IPS DF 6.9 (cell line): ENCODE measurements around the gene ORM2.

Experiments used
- DNase-seq: peaks from one replicate; pipeline ENCODE4 v3.0.0-alpha.2; 2013; ENCODE audit warnings: low read depth, low spot score
- H3K27ac ChIP-seq: one replicate; pipeline ENCODE4 v1.5.1; 2013; ENCODE audit warnings: low read length, control low read depth
- H3K27me3 ChIP-seq: 2 replicates; pipeline ENCODE4 v1.6.1; 2013; ENCODE audit warnings: mild to moderate bottlenecking, low read length; ENCODE audit not compliant: control insufficient read depth, insufficient read depth
- H3K36me3 ChIP-seq: 2 replicates; pipeline ENCODE4 v1.6.1; 2013; ENCODE audit warnings: low read length; ENCODE audit not compliant: control insufficient read depth, insufficient read depth
- H3K4me1 ChIP-seq: 2 replicates; pipeline ENCODE4 v1.6.1; 2013; ENCODE audit warnings: low read length; ENCODE audit not compliant: control insufficient read depth, insufficient read depth
- H3K4me3 ChIP-seq: 2 replicates; pipeline ENCODE4 v1.5.1; 2013; ENCODE audit warnings: mild to moderate bottlenecking, low read length
- H3K9me3 ChIP-seq: 2 replicates; pipeline ENCODE4 v1.6.1; 2013; ENCODE audit warnings: low read length, inconsistent platforms; ENCODE audit not compliant: control insufficient read depth, insufficient read depth
- WGBS: extraction: QIAGEN DNeasy Blood & Tissue Kit; methylation state at CpG from one replicate; pipeline ENCODE4 v1.1.7; 2013; ENCODE audit warnings: mixed read lengths, missing lambda C conversion rate; ENCODE audit not compliant: insufficient read length, insufficient coverage; 5-methylcytosine and 5-hydroxymethylcytosine counted together

ORM2 gene

GRCh38 chr9:114371343-114371944, 41.8 kb downstream of the ORM2 start:
- Histone ChIP-seq H3K36me3 (peaks cover 6% of the 10 kb centered on the region; the same call in 1 of the 2 replicates), H3K27me3 (no peaks in the 10 kb centered on the region), H3K27ac (no peak overlapping the region), H3K4me1 (peaks cover 14% of the 10 kb centered on the region), H3K4me3 (no peak overlapping the region), H3K9me3 (no peaks in the 10 kb centered on the region)
- no CpG with 5 or more reads among the region's 7 CpGs for WGBS
- DNase-seq, result no peak

- peaks cover 9% of the 10 kb centered on the region; the same call in 1 of the 2 replicates for H3K36me3 ChIP-seq
- no peak overlapping the region for H3K4me3 ChIP-seq
These were observed 42.6 kb downstream of the ORM2 start for GRCh38 chr9:114371973-114372917.

GRCh38 chr9:114372921-114373448, 43.3 kb downstream of the ORM2 start:
- H3K4me1 ChIP-seq, result peaks cover 14% of the 10 kb centered on the region
- H3K27me3 ChIP-seq, result no peaks in the 10 kb centered on the region
- no CpG with 5 or more reads among the region's 9 CpGs for WGBS
- no peaks in the 10 kb centered on the region for H3K9me3 ChIP-seq
- H3K27ac ChIP-seq, result no peak overlapping the region
- H3K36me3 ChIP-seq, result 0 out of 2 replicates have a peak, but pooled peaks cover 7% of the 10 kb centered on the region
- H3K4me3 ChIP-seq, result no peak overlapping the region
- DNase-seq, result no peak

More at GRCh38 chr9:114371973-114372917, 42.6 kb downstream of the ORM2 start:
- no peaks in the 10 kb centered on the region for H3K27me3 ChIP-seq
- H3K27ac ChIP-seq, result no peak overlapping the region
- no peaks in the 10 kb centered on the region for H3K9me3 ChIP-seq
- no CpG with 5 or more reads among the region's 14 CpGs for WGBS
- peaks cover 14% of the 10 kb centered on the region for H3K4me1 ChIP-seq
- no peak for DNase-seq

GRCh38 chr9:114373960-114374730, 44.5 kb downstream of the ORM2 start:
- H3K4me1 ChIP-seq, result peaks cover 14% of the 10 kb centered on the region
- no peaks in the 10 kb centered on the region for H3K9me3 ChIP-seq
- H3K27me3 ChIP-seq, result no peaks in the 10 kb centered on the region
- no peak for DNase-seq
- no CpG with 5 or more reads among the region's 16 CpGs for WGBS
- H3K27ac ChIP-seq, result no peak overlapping the region
- H3K36me3 ChIP-seq, result 0 out of 2 replicates have a peak, but pooled peaks cover 5% of the 10 kb centered on the region
- no peak overlapping the region for H3K4me3 ChIP-seq

- DNase-seq, result no peak
- no peak overlapping the region for H3K4me3 ChIP-seq
- 0 out of 2 replicates have a peak, but pooled peaks cover 5% of the 10 kb centered on the region for H3K36me3 ChIP-seq
- H3K4me1 ChIP-seq, result peaks cover 8% of the 10 kb centered on the region
- no peaks in the 10 kb centered on the region for H3K27me3 ChIP-seq
- WGBS, result no CpG with 5 or more reads among the region's 9 CpGs
- H3K27ac ChIP-seq, result no peak overlapping the region
- H3K9me3 ChIP-seq, result no peaks in the 10 kb centered on the region
These were observed 45.3 kb downstream of the ORM2 start for GRCh38 chr9:114374936-114375335.

- 0 out of 2 replicates have a peak, but pooled peaks cover 5% of the 10 kb centered on the region for H3K36me3 ChIP-seq
- H3K27ac ChIP-seq, result no peak overlapping the region
These were observed 45.9 kb downstream of the ORM2 start for GRCh38 chr9:114375386-114376175.

GRCh38 chr9:114376586-114377445, 47.1 kb downstream of the ORM2 start:
- no CpG with 5 or more reads among the region's 19 CpGs for WGBS

More at GRCh38 chr9:114375386-114376175, 45.9 kb downstream of the ORM2 start:
- Histone ChIP-seq H3K4me1 (peaks cover 8% of the 10 kb centered on the region; the same call in 1 of the 2 replicates), H3K27me3 (no peaks in the 10 kb centered on the region), H3K9me3 (no peaks in the 10 kb centered on the region), H3K4me3 (no peak overlapping the region)
- no CpG with 5 or more reads among the region's 9 CpGs for WGBS
- DNase-seq, result no peak

GRCh38 chr9:114378016-114378415, 48.3 kb downstream of the ORM2 start:
- WGBS, result no CpG with 5 or more reads among the region's 8 CpGs
- H3K4me3 ChIP-seq, result no peak overlapping the region
- no peak overlapping the region for H3K27ac ChIP-seq
- H3K27me3 ChIP-seq, result no peaks in the 10 kb centered on the region
- 0 out of 2 replicates have a peak, but pooled peaks cover 5% of the 10 kb centered on the region for H3K36me3 ChIP-seq
- no peaks in the 10 kb centered on the region for H3K9me3 ChIP-seq
- no peak for DNase-seq
- peaks cover 2% of the 10 kb centered on the region for H3K4me1 ChIP-seq

More at GRCh38 chr9:114376586-114377445, 47.1 kb downstream of the ORM2 start:
- 0 out of 2 replicates have a peak, but pooled peaks cover 5% of the 10 kb centered on the region for H3K36me3 ChIP-seq
- no peak overlapping the region for H3K4me3 ChIP-seq
- H3K9me3 ChIP-seq, result no peaks in the 10 kb centered on the region
- DNase-seq, result no peak
- H3K4me1 ChIP-seq, result peaks cover 4% of the 10 kb centered on the region
- H3K27me3 ChIP-seq, result no peaks in the 10 kb centered on the region
- H3K27ac ChIP-seq, result no peak overlapping the region

GRCh38 chr9:114378883-114379282, 49.2 kb downstream of the ORM2 start:
- no CpG with 5 or more reads among the region's 5 CpGs for WGBS
- Histone ChIP-seq H3K36me3 (0 out of 2 replicates have a peak, but pooled peaks cover 5% of the 10 kb centered on the region), H3K9me3 (no peaks in the 10 kb centered on the region), H3K4me3 (no peak overlapping the region), H3K27me3 (no peaks in the 10 kb centered on the region), H3K27ac (no peak overlapping the region), H3K4me1 (peaks cover 4% of the 10 kb centered on the region)
- DNase-seq, result no peak
